ENCODE data around the gene DNER. TPM values are rescaled to one million over a fixed set of nuclear protein-coding genes. Genes with fewer than 3 reads are reported as not detected.

The DNER gene
- total RNA-seq, 1 donor from 2014 or later: 3.3 TPM

- intact Hi-C loops (cut with DNase I): no loop called here
- no peak for DNase-seq (ENCODE audit: missing footprints)
- ATAC-seq: no peak
Observed at GRCh38 chr2:229591611-229592010, 122.7 kb downstream of the DNER start.

- ATAC-seq (peak; percentile 97), DNase-seq (ENCODE audit: missing footprints) (peak; percentile 87)
- intact Hi-C loops (cut with DNase I): loop anchor here (2.0 to 10.0 kb wide), 4 partner anchors 156 to 905 kb away; no protein-coding TSS in a partner anchor
Observed at GRCh38 chr2:229586746-229587705, 127.3 kb downstream of the DNER start.

GRCh38 chr2:229586012-229586411 is 128.3 kb downstream of the DNER start:
- ATAC-seq (no peak), DNase-seq (ENCODE audit: missing footprints) (no peak)
- intact Hi-C loops (cut with DNase I): loop anchor here (2.0 to 10.0 kb wide), 4 partner anchors 155 to 904 kb away; no protein-coding TSS in a partner anchor

GRCh38 chr2:229582151-229582550 is 132.2 kb downstream of the DNER start:
- no peak for ATAC-seq
- intact Hi-C loops (cut with DNase I): loop anchor here (10.0 kb wide), 1 partner anchor 227 kb away; no protein-coding TSS in a partner anchor

GRCh38 chr2:229578052-229578846 is 136.1 kb downstream of the DNER start:
- intact Hi-C loops (cut with DNase I): no loop called here
- no peak for ATAC-seq
- DNase-seq (ENCODE audit: missing footprints): no peak

More at GRCh38 chr2:229582151-229582550, 132.2 kb downstream of the DNER start:
- no peak for DNase-seq (ENCODE audit: missing footprints)

GRCh38 chr2:229575569-229576315 is 138.6 kb downstream of the DNER start:
- intact Hi-C loops (cut with DNase I): no loop called here
- no peak for ATAC-seq
- no peak for DNase-seq (ENCODE audit: missing footprints)

GRCh38 chr2:229572507-229573271 is 141.7 kb downstream of the DNER start:
- intact Hi-C loops (cut with DNase I): no loop called here
- DNase-seq (ENCODE audit: missing footprints): no peak
- peak; percentile 45 for ATAC-seq

GRCh38 chr2:229571243-229571642 is 143.1 kb downstream of the DNER start:
- intact Hi-C loops (cut with DNase I): no loop called here
- no peak for DNase-seq (ENCODE audit: missing footprints)
- peak; percentile 51 for ATAC-seq

GRCh38 chr2:229566370-229566769 is 148.0 kb downstream of the DNER start:
- DNase-seq (ENCODE audit: missing footprints): no peak
- no peak for ATAC-seq
- intact Hi-C loops (cut with DNase I): no loop called here

GRCh38 chr2:229564300-229564907 is 150.0 kb downstream of the DNER start:
- intact Hi-C loops (cut with DNase I): no loop called here
- DNase-seq (ENCODE audit: missing footprints) (no peak), ATAC-seq (no peak)

- intact Hi-C loops (cut with DNase I): no loop called here
- DNase-seq (ENCODE audit: missing footprints) (no peak), ATAC-seq (no peak)
Observed at GRCh38 chr2:229563388-229563787, 151.0 kb downstream of the DNER start.

- no peak for ATAC-seq
- intact Hi-C loops (cut with DNase I): no loop called here
- no peak for DNase-seq (ENCODE audit: missing footprints)
Observed at GRCh38 chr2:229562472-229563127, 151.8 kb downstream of the DNER start.

GRCh38 chr2:229559986-229560385 is 154.4 kb downstream of the DNER start:
- DNase-seq (ENCODE audit: missing footprints) (no peak), ATAC-seq (no peak)
- intact Hi-C loops (cut with DNase I): no loop called here

- ATAC-seq (no peak), DNase-seq (ENCODE audit: missing footprints) (no peak)
- intact Hi-C loops (cut with DNase I): no loop called here
Observed at GRCh38 chr2:229553091-229553490, 161.3 kb downstream of the DNER start.

GRCh38 chr2:229543176-229543873 is 171.0 kb downstream of the DNER start:
- ATAC-seq: no peak
- intact Hi-C loops (cut with DNase I): no loop called here

GRCh38 chr2:229539628-229540027 is 174.7 kb downstream of the DNER start:
- intact Hi-C loops (cut with DNase I): no loop called here
- ATAC-seq (no peak), DNase-seq (ENCODE audit: missing footprints) (no peak)

More at GRCh38 chr2:229543176-229543873, 171.0 kb downstream of the DNER start:
- no peak for DNase-seq (ENCODE audit: missing footprints)

- no peak for ATAC-seq
- no peak for DNase-seq (ENCODE audit: missing footprints)
- intact Hi-C loops (cut with DNase I): no loop called here
Observed at GRCh38 chr2:229531594-229531993, 182.8 kb downstream of the DNER start.

Data from Right ventricle myocardium inferior (tissue), 1 donor.